ENCODE data around the gene PHACTR3.

DNA sequence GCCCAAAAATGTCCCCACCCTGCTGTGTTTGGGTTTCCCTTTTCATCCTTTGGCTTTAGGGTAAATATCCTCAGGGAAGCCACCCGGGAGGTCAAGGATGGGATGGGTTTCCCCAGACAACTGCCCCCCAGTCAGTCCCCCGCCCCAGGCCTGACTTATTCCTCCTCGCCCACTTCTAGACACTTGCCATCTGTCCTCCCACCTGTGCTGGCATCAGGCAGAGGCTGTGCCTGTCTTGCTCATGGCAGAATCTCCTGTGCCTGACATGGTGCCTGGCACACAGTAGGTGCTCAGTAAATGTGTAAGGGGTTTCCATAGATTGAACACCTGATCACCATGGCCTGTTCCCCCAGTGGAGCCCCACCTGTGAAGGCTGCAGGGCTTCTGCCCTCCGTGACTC, 141.8 kb downstream of the PHACTR3 start:
- TF ChIP-seq POLR2AphosphoS5 (IDR thresholded peaks at IDR 0.05; ENCODE audit: low read depth, low read length) (no peak), TAF1 (IDR thresholded peaks at IDR 0.05; ENCODE audit: low read depth, low read length) (no peak), ZNF274 (IDR thresholded peaks at IDR 0.05; ENCODE audit: borderline replicate concordance, extremely low read depth, low read length) (no peak), EP300 (IDR thresholded peaks at IDR 0.05; ENCODE audit: borderline replicate concordance in 1 of 2, low read depth in 2 of 2, low read length in 2 of 2) (no peak)
